Hepatocyte (in vitro differentiated cells): ENCODE data around the gene ESR1. TPM values are rescaled to one million over a fixed set of nuclear protein-coding genes. Genes with fewer than 3 reads are reported as not detected.

Source experiments
- DNase-seq: peaks from one replicate; pipeline ENCODE4 v3.0.0-alpha.2; 2016; ENCODE audit warnings: low spot score
- H2AFZ ChIP-seq: fragments of 200-600 bp; sonication (generic); 2 replicates; pipeline ENCODE4 v1.6.0; 2016; ENCODE audit warnings: antibody characterized with exemption, mild to moderate bottlenecking
- H3K27ac ChIP-seq: fragments of 200-600 bp; sonication (generic); 2 replicates; pipeline ENCODE4 v1.5.1; 2016; ENCODE audit warnings: mild to moderate bottlenecking
- H3K27me3 ChIP-seq: fragments of 200-600 bp; sonication (generic); 2 replicates; pipeline ENCODE4 v1.6.1; 2016
- H3K36me3 ChIP-seq: fragments of 200-600 bp; sonication (generic); replicated peaks from 2 replicates; pipeline ENCODE4 v1.5.1; 2016; ENCODE audit warnings: low read depth; ENCODE audit not compliant: insufficient read depth
- H3K4me1 ChIP-seq: fragments of 200-600 bp; sonication (generic); 2 replicates; pipeline ENCODE4 v1.5.1; 2016; ENCODE audit warnings: mild to moderate bottlenecking, moderate library complexity; ENCODE audit not compliant: insufficient read depth
- H3K4me2 ChIP-seq: fragments of 200-600 bp; sonication (generic); 2 replicates; pipeline ENCODE4 v1.6.0; 2016
- H3K4me3 ChIP-seq: fragments of 200-600 bp; sonication (generic); 2 replicates; pipeline ENCODE4 v1.5.1; 2016; ENCODE audit warnings: mild to moderate bottlenecking
- H3K79me2 ChIP-seq: fragments of 200-600 bp; sonication (generic); 2 replicates; pipeline ENCODE4 v1.6.0; 2017; ENCODE audit warnings: mild to moderate bottlenecking
- H3K9me2 ChIP-seq: fragments of 200-600 bp; sonication (generic); replicated peaks from 2 replicates; pipeline ENCODE4 v1.6.0; 2017; ENCODE audit warnings: mild to moderate bottlenecking; ENCODE audit not compliant: insufficient read depth
- H3K9me3 ChIP-seq: fragments of 200-600 bp; sonication (generic); 2 replicates; pipeline ENCODE4 v1.5.1; 2016; ENCODE audit warnings: low read depth, mild to moderate bottlenecking
- H4K20me1 ChIP-seq: fragments of 200-600 bp; sonication (generic); 2 replicates; pipeline ENCODE4 v1.6.0; 2016; ENCODE audit warnings: mild to moderate bottlenecking; ENCODE audit not compliant: insufficient read depth, poor library complexity, severe bottlenecking
- EZH2 ChIP-seq: fragments of 200-600 bp; sonication (generic); IDR thresholded peaks from 2 replicates; pipeline ENCODE4 v1.6.1; 2016; ENCODE audit warnings: antibody characterized with exemption, mild to moderate bottlenecking, borderline replicate concordance
- EZH2phosphoT487 ChIP-seq: fragments of 200-600 bp; sonication (generic); IDR thresholded peaks from one replicate; pipeline ENCODE4 v1.6.1; 2018; ENCODE audit warnings: antibody characterized with exemption, mild to moderate bottlenecking, low read depth, moderate library complexity; ENCODE audit not compliant: unreplicated experiment, severe bottlenecking
- WGBS: methylation state at CpG from one replicate; pipeline ENCODE4 v1.1.6; 2016; ENCODE audit warnings: low lambda C conversion rate; ENCODE audit errors: missing lambda C conversion rate; 5-methylcytosine and 5-hydroxymethylcytosine counted together
- polyA plus RNA-seq: library from polyadenylated mRNA; unstranded; fragments of >200 nt; fragmentation: Nextera tagmentation; extraction: Ambion mirVana; gene quantifications from 2 replicates; pipeline ENCODE4 v1.2.1, GENCODE V29; 2016
- total RNA-seq: library from RNA; depleted of rRNA; stranded (reverse); fragments of >200 nt; gene quantifications from 2 replicates; pipeline ENCODE4 v1.2.3, GENCODE V29; 2014
- TF ChIP-seq, protein P1 (sequence below): fragments of 200-600 bp; sonication (generic); IDR thresholded peaks from 2 replicates; pipeline ENCODE4 v1.5.1; 2016; ENCODE audit warnings: antibody characterized with exemption, mild to moderate bottlenecking; ENCODE audit not compliant: poor library complexity

The ESR1 gene
- total and polyA plus RNA-seq, 2 experiments from 2014 or later = 0.07 TPM; not detected in 1

DNA sequence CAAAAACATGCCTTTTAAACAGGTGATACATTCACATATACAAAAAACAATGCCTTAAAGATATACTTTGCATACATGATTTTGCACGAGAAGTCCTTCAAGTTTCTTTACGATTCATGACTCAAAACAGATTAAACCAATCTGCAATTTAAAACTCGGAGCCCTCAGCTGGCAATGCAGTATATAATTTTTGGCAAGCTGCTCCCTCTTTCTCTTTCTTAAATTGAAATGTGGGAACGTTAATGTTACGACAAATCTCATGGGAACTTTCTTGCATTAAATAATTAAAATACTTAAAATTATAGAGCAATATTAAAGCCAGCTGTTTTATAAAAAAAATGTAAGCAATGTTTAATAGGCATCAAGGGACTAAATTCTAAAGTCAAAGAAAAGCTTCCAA is 334.6 kb downstream of the ESR1 start:
- Histone ChIP-seq H3K4me3 (no peak overlapping the region), H3K4me1 (no peaks in the 10 kb centered on the region), H3K4me2 (no peak overlapping the region), H4K20me1 (no peaks in the 10 kb centered on the region), H3K9me3 (no peaks in the 10 kb centered on the region), H3K79me2 (no peaks in the 10 kb centered on the region), H3K36me3 (no peaks in the 10 kb centered on the region), H2AFZ (no peak overlapping the region), H3K27me3 (no peaks in the 10 kb centered on the region), H3K27ac (no peak overlapping the region), H3K9me2 (no peaks in the 10 kb centered on the region)
- WGBS = 77% methylated on average over 5 of the region's 5 CpGs
- TF ChIP-seq, protein P1, sequence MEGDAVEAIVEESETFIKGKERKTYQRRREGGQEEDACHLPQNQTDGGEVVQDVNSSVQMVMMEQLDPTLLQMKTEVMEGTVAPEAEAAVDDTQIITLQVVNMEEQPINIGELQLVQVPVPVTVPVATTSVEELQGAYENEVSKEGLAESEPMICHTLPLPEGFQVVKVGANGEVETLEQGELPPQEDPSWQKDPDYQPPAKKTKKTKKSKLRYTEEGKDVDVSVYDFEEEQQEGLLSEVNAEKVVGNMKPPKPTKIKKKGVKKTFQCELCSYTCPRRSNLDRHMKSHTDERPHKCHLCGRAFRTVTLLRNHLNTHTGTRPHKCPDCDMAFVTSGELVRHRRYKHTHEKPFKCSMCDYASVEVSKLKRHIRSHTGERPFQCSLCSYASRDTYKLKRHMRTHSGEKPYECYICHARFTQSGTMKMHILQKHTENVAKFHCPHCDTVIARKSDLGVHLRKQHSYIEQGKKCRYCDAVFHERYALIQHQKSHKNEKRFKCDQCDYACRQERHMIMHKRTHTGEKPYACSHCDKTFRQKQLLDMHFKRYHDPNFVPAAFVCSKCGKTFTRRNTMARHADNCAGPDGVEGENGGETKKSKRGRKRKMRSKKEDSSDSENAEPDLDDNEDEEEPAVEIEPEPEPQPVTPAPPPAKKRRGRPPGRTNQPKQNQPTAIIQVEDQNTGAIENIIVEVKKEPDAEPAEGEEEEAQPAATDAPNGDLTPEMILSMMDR = no peak
- no peak for DNase-seq

DNA sequence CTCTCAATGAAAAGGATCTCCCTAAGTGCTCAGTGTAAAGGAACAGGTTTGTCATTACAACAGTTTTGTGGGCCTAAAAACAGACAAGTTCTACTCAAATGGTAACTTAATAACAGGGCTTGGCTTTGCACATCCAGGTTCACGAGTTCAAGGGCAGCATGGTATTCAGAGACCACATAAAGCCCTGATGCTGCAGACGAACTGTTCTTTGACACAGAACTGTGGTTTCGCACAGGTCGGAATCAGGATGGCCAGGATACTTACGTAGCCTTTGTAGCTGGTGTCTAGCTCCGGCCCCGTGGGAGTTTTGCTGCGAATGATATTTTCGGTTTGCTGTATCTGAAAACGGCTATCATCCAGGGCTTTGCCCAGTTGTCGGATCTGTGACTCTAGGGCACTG is 335.9 kb downstream of the ESR1 start:
- Histone ChIP-seq H3K9me3 (no peaks in the 10 kb centered on the region), H3K4me2 (no peak overlapping the region), H3K4me1 (no peaks in the 10 kb centered on the region), H3K27me3 (no peaks in the 10 kb centered on the region), H3K79me2 (no peaks in the 10 kb centered on the region), H3K4me3 (no peak overlapping the region), H3K27ac (no peak overlapping the region), H3K9me2 (no peaks in the 10 kb centered on the region), H4K20me1 (no peaks in the 10 kb centered on the region), H3K36me3 (no peaks in the 10 kb centered on the region), H2AFZ (no peak overlapping the region)
- WGBS = 96% methylated on average over 11 of the region's 11 CpGs
- TF ChIP-seq, protein P1 = no peak
- no peak for TF ChIP-seq EZH2
- TF ChIP-seq EZH2phosphoT487 = no peak
- no peak for DNase-seq

DNA sequence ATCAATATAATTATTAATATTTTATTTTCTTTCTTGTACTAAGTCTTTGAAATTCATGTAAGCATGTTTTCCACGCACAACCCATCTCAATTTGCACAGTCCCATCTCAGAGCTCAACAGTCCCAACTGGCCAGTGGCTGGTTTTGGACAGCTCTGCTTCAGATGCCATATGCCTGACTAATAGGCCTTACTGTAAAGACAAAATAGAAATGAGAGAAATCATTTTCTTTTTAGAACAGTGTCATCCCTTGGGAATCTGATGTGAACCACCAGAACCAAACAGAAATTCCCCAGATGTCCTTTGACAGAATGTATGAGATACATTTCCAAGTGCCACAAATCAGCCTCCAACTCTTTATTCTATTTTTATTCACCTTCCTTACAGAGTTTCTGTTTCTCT is 338.9 kb downstream of the ESR1 start:
- WGBS = 96% methylated on average over 1 of the region's 1 CpG
- no peaks in the 10 kb centered on the region for H3K79me2 ChIP-seq
- no peak overlapping the region for H3K4me3 ChIP-seq
- no peak overlapping the region for H3K27ac ChIP-seq
- no peaks in the 10 kb centered on the region for H4K20me1 ChIP-seq
- no peak overlapping the region for H3K4me2 ChIP-seq
- no peak overlapping the region for H2AFZ ChIP-seq
- peaks cover 4% of the 10 kb centered on the region for H3K36me3 ChIP-seq
- DNase-seq = no peak
- H3K4me1 ChIP-seq = no peaks in the 10 kb centered on the region
- no peaks in the 10 kb centered on the region for H3K9me3 ChIP-seq
- no peaks in the 10 kb centered on the region for H3K9me2 ChIP-seq
- no peaks in the 10 kb centered on the region for H3K27me3 ChIP-seq
- no peak for TF ChIP-seq EZH2phosphoT487
- TF ChIP-seq, protein P1 = no peak
- TF ChIP-seq EZH2 = no peak

DNA sequence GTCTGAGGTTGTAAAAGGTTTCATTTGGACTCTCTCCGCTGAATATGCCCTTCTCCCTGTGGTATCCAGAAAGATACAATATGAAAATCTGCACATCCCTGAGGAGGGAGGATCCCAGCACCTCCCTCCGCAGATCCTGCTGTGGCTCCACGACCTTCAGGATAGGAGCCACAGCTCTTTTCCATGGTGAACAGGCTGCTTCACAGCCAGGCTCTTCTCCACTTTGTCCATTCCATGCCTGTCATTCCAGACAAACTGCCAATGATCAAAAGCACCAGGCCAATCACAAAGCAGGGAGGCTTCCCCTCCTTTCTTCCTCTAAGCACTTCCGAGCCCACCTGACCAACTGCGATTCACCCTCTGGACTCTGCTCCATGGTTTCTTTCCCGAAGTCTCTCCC is 339.8 kb downstream of the ESR1 start:
- no peaks in the 10 kb centered on the region for H3K9me3 ChIP-seq
- H3K27me3 ChIP-seq = no peaks in the 10 kb centered on the region
- H3K4me1 ChIP-seq = no peaks in the 10 kb centered on the region
- peaks cover 4% of the 10 kb centered on the region for H3K36me3 ChIP-seq
- H4K20me1 ChIP-seq = no peaks in the 10 kb centered on the region
- H3K4me2 ChIP-seq = no peak overlapping the region
- H3K79me2 ChIP-seq = no peaks in the 10 kb centered on the region
- no peak overlapping the region for H2AFZ ChIP-seq
- TF ChIP-seq, protein P1 = no peak
- no peak for TF ChIP-seq EZH2phosphoT487
- TF ChIP-seq EZH2 = no peak
- 98% methylated on average over 6 of the region's 6 CpGs for WGBS
- H3K9me2 ChIP-seq = no peaks in the 10 kb centered on the region
- no peak overlapping the region for H3K4me3 ChIP-seq
- DNase-seq = no peak
- H3K27ac ChIP-seq = no peak overlapping the region
